H7 (cell line): ENCODE results near the gene GRAPL. TPM values are rescaled to one million over a fixed set of nuclear protein-coding genes. Genes with fewer than 3 reads are reported as not detected.
"Not testable (repeated sequence)": the region's sequence is repeated elsewhere in the genome, so short reads cannot be mapped to it uniquely, and the experiment has no call there.

Source experiments
- DNase-seq: peaks from one replicate; pipeline ENCODE4 v3.0.0; 2012
- H3K27me3 ChIP-seq: 2 replicates; pipeline ENCODE4 v1.6.0; 2011; ENCODE audit warnings: mild to moderate bottlenecking, low read length; ENCODE audit not compliant: control insufficient read depth, insufficient read depth
- H3K36me3 ChIP-seq: replicated peaks from 2 replicates; pipeline ENCODE4 v1.5.1; 2011; ENCODE audit warnings: low read length; ENCODE audit not compliant: control insufficient read depth, insufficient read depth
- H3K4me3 ChIP-seq: 2 replicates; pipeline ENCODE4 v1.5.1; 2011; ENCODE audit warnings: low read depth, mild to moderate bottlenecking, control low read depth, low read length, moderate library complexity; ENCODE audit not compliant: insufficient read depth
- total RNA-seq: library from RNA; depleted of rRNA; stranded (reverse); fragments of >200 nt; shearing (Covaris generic); gene quantifications from 2 replicates; pipeline ENCODE4 v1.2.3, GENCODE V29; 2014; rRNA removed

GRAPL gene
- total RNA-seq, result not detected in 2 replicates

GRCh38 chr17:19127148-19127980 lies at the start of gene GRAPL:
Gene GRAPL, plus strand, starts transcription at chr17:19127589. Its CDS starts 31 bp downstream, at chr17:19127620.
- H3K4me3 ChIP-seq, H3K27me3 ChIP-seq, DNase-seq, H3K36me3 ChIP-seq: not testable (repeated sequence)

- not testable (repeated sequence) for H3K36me3 ChIP-seq, H3K27me3 ChIP-seq, DNase-seq
- H3K4me3 ChIP-seq, result peak overlapping the region; percentile 17; the same call in 1 of the 2 replicates
Observed at GRCh38 chr17:19088804-19089685, 38.3 kb upstream of the GRAPL start.

GRCh38 chr17:19090058-19090772 lies 37.2 kb upstream of the GRAPL start:
- not testable (repeated sequence) for H3K4me3 ChIP-seq, DNase-seq, H3K36me3 ChIP-seq, H3K27me3 ChIP-seq

- H3K36me3 ChIP-seq, DNase-seq, H3K27me3 ChIP-seq, H3K4me3 ChIP-seq: not testable (repeated sequence)
Observed at GRCh38 chr17:19092737-19093683, 34.4 kb upstream of the GRAPL start.

- not testable (repeated sequence) for H3K36me3 ChIP-seq, H3K27me3 ChIP-seq, DNase-seq, H3K4me3 ChIP-seq
Observed at GRCh38 chr17:19093684-19094438, 33.5 kb upstream of the GRAPL start.

- DNase-seq, H3K36me3 ChIP-seq, H3K27me3 ChIP-seq, H3K4me3 ChIP-seq: not testable (repeated sequence)
Observed at GRCh38 chr17:19108517-19108916, 18.9 kb upstream of the GRAPL start.

GRCh38 chr17:19110189-19111097 lies 16.9 kb upstream of the GRAPL start:
- DNase-seq, H3K36me3 ChIP-seq, H3K4me3 ChIP-seq, H3K27me3 ChIP-seq: not testable (repeated sequence)

- not testable (repeated sequence) for H3K27me3 ChIP-seq, DNase-seq, H3K36me3 ChIP-seq
- H3K4me3 ChIP-seq, result peak overlapping the region; percentile 22
Observed at GRCh38 chr17:19111111-19111711, 16.2 kb upstream of the GRAPL start.

GRCh38 chr17:19111801-19112458 lies 15.5 kb upstream of the GRAPL start:
- DNase-seq, result not testable (repeated sequence)
- H3K4me3 ChIP-seq, result peak overlapping the region; percentile 22; the same call in 1 of the 2 replicates

GRCh38 chr17:19112459-19112826 lies 14.9 kb upstream of the GRAPL start:
- not testable (repeated sequence) for H3K36me3 ChIP-seq, DNase-seq, H3K4me3 ChIP-seq, H3K27me3 ChIP-seq

More at GRCh38 chr17:19111801-19112458, 15.5 kb upstream of the GRAPL start:
- not testable (repeated sequence) for H3K36me3 ChIP-seq, H3K27me3 ChIP-seq

- H3K36me3 ChIP-seq, H3K27me3 ChIP-seq, DNase-seq, H3K4me3 ChIP-seq: not testable (repeated sequence)
Observed at GRCh38 chr17:19118695-19119094, 8.7 kb upstream of the GRAPL start.
